Hematopoietic multipotent progenitor cell treated with erythropoietin and hydrocortisone succinate and interleukin-3 and kit ligand, for 17 days (in vitro differentiated cells): ENCODE results near the gene GPATCH8.
"Not testable (repeated sequence)": the region's sequence is repeated elsewhere in the genome, so short reads cannot be mapped to it uniquely, and the experiment has no call there.

ENCODE experiments used
- DNase-seq: peaks from one replicate; pipeline ENCODE4 v3.0.0-alpha.2; 2015; ENCODE audit warnings: low spot score

GPATCH8 gene

GRCh38 chr17:44396946-44397345 is 106.3 kb downstream of the GPATCH8 start:
- no peak for DNase-seq

GRCh38 chr17:44394833-44395232 is 108.4 kb downstream of the GPATCH8 start:
- DNase-seq = no peak

GRCh38 chr17:44394112-44394511 is 109.1 kb downstream of the GPATCH8 start:
- DNase-seq = not testable (repeated sequence)

DNA sequence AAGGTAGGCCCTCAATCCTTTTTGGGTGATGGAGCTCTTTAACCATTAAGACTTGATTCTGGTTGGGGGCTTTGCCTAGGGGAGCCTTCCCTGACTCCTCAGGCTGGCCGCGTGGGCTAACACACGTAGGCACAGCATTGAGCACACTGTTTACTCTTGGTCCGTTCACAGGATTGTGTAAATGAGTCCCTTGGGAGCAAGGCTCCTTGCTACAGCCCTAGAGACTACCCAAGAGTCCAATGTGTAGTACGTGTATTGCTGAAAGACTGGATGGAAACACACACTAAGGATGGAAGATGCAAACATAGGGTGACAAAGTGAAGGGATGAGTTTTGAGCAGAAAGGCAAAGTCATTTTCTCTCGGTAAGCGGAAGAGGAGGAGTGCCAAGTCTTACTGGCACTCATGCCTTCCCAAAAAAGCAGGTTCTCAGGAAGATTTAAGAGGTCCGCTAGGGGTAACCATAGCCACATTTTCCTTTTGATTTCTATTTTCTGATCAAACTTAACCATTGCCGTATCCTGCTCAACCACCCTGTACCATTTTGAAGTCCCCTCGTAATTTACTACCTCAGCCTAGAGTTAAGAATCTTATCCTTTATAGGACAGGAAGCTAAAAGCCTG is 112.8 kb downstream of the GPATCH8 start:
- DNase-seq = peak; percentile 34

GRCh38 chr17:44389723-44390202 is 113.4 kb downstream of the GPATCH8 start:
- peak; percentile 65 for DNase-seq

DNA sequence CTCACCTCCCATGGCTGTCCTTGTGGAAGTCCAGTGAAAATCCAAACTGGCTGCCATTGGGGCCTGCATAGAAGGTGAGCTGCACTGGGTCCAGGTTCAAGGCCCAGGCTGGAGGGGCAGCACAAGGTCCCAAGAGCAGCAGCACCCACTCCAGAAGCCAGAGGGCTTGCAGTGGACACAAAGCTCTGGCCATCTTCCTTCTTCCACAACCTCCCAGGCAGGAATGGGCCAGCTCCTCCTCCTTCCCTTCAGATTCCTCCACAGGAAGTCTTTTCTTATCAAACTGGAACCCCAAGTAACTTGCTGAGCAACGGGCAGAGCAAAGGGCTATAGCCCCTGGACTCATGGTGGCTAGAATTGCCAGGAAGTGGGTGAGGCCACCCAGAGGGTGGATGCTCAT is 113.9 kb downstream of the GPATCH8 start, which contains the start of gene ITGA2B:
ITGA2B (minus strand) TSS at position 369 of the 400 bp plus-strand sequence; CDS start at position 193, 176 bp downstream.
- DNase-seq = no peak

DNA sequence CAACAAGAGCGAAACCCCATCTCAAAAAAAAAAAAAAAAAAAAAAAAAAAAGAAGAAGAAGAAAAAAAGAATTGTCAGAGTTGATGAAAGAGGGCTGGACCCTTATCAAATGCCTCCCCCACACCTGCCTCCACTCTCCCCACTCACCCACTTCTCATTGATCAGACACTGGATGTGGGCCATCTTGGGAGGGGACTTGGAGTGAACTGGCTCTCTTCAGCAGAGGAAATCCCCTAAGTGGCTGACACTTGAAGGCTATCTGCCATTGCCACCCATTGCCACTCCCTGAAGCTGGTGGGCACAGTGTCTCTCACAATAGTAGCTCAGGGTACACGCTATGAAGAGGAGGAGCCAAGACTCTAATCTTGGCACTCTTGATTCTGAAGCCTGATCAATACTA is 115.4 kb downstream of the GPATCH8 start:
- DNase-seq = peak; percentile 33

DNA sequence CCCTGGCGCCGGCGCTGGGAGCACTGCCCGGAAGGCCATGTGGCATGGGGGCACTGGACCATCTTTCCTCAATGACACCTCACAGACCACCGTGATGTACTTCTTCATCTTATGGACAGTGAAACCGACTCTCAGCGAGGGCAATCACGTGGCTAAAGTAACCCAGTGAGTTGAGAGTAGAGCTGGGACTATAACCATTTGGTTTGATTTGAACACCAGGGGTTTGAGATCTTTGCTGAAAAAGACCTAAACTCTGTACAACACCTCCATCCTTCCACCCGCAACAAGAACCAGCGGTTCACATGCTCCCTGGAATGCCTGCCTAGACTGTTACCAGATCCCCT is 117.1 kb downstream of the GPATCH8 start:
- no peak for DNase-seq

- DNase-seq = peak; percentile 84
These were observed 117.7 kb downstream of the GPATCH8 start for GRCh38 chr17:44385287-44386181.

- DNase-seq = no peak
These were observed 118.4 kb downstream of the GPATCH8 start for GRCh38 chr17:44384823-44385286.

DNA sequence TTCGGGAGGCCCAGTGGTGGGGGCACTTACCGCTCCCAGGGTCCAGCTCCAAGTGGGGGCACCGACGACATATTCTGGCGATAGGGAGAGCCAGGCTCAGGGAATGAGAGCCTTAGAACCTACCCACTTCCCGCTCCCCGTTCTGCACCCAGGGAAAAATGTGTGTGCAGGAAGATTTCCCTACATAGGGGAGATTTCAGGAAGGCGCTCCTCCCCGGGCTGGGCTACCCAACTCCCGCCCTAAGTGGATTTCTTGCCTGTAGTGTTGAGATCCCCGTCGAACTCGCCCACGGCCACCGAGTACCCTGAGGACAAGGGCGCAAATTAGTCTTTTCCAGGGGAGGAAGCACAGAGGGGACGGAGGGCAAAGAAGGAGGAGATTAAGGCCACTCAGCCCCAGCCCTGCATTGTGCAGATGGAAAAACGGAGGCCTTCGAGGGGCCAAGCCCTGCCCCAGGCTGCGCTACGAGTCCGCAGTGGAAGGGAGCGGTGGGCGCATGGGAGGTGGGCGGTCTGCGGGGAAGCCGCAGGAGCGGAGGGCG is 118.9 kb downstream of the GPATCH8 start:
- DNase-seq = no peak

GRCh38 chr17:44383861-44384260 is 119.3 kb downstream of the GPATCH8 start:
- no peak for DNase-seq

- DNase-seq = no peak
These were observed 119.8 kb downstream of the GPATCH8 start for GRCh38 chr17:44383363-44383762.

- no peak for DNase-seq
These were observed 120.3 kb downstream of the GPATCH8 start for GRCh38 chr17:44382917-44383316.

- DNase-seq = no peak
These were observed 121.3 kb downstream of the GPATCH8 start for GRCh38 chr17:44381810-44382305.

GRCh38 chr17:44380767-44381166 is 122.4 kb downstream of the GPATCH8 start:
- DNase-seq = no peak

DNA sequence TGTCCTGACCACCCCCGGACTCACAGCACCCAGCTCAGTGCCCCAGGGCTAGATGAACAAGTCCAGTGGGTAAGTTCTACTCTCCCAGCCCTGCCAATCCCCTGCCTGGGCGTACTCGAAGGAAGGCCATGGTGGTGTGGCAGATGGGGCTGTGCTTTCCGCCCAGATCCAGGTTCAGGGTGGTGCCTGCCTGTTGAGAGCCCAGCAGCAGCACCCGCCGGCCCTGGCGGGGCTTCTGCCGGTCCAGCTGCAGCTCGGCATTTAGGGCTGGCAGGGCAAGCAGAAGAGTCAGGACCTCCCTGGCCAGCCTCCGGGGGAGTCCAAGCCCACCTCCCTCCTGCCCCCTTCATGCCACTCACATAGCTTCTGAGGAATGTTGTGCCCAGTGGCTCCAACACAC is 123.3 kb downstream of the GPATCH8 start:
- DNase-seq = no peak

DNA sequence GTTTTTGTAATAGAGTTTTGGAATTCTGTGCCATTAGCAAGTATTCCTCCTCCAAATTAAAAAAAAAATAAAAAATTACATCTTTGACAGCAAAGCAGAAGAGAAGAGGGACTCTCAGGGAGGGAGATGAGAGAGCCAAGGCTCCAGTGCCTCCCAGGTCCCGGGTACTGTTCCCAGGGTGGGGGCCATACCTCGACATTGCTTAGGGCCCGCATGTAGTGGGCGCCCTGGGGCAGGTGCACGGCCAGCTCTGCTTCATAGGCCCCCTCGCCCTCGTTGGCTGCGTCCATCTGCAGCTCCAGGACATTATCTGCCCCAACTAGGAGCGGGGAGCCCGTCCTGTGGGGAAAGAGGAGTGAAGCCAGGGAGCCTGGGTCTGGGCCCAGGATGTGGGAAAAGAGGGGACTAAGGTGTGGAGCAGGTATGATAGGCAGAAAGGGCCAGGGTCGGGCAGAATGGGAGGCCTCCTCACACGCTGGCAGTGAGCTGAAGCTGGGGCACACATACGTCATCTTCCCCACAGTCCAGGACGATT is 125.0 kb downstream of the GPATCH8 start:
- DNase-seq = no peak

GRCh38 chr17:44376779-44377178 is 126.4 kb downstream of the GPATCH8 start:
- no peak for DNase-seq

GRCh38 chr17:44376124-44376523 is 127.1 kb downstream of the GPATCH8 start:
- DNase-seq = peak; percentile 13

GRCh38 chr17:44375196-44376017 is 127.8 kb downstream of the GPATCH8 start:
- no peak for DNase-seq
